Epithelial cell of prostate (primary cell): ENCODE results near the gene TIPARP.

ENCODE experiments used
- DNase-seq: peaks from one replicate; pipeline ENCODE4 v3.0.0-alpha.2; 2011; ENCODE audit warnings: low read depth, low spot score
- H3K27ac ChIP-seq: fragments of 450-650 bp; 2 replicates; pipeline ENCODE4 v1.5.1; 2017; ENCODE audit warnings: mild to moderate bottlenecking

Gene TIPARP, protein sequence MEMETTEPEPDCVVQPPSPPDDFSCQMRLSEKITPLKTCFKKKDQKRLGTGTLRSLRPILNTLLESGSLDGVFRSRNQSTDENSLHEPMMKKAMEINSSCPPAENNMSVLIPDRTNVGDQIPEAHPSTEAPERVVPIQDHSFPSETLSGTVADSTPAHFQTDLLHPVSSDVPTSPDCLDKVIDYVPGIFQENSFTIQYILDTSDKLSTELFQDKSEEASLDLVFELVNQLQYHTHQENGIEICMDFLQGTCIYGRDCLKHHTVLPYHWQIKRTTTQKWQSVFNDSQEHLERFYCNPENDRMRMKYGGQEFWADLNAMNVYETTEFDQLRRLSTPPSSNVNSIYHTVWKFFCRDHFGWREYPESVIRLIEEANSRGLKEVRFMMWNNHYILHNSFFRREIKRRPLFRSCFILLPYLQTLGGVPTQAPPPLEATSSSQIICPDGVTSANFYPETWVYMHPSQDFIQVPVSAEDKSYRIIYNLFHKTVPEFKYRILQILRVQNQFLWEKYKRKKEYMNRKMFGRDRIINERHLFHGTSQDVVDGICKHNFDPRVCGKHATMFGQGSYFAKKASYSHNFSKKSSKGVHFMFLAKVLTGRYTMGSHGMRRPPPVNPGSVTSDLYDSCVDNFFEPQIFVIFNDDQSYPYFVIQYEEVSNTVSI

DNA sequence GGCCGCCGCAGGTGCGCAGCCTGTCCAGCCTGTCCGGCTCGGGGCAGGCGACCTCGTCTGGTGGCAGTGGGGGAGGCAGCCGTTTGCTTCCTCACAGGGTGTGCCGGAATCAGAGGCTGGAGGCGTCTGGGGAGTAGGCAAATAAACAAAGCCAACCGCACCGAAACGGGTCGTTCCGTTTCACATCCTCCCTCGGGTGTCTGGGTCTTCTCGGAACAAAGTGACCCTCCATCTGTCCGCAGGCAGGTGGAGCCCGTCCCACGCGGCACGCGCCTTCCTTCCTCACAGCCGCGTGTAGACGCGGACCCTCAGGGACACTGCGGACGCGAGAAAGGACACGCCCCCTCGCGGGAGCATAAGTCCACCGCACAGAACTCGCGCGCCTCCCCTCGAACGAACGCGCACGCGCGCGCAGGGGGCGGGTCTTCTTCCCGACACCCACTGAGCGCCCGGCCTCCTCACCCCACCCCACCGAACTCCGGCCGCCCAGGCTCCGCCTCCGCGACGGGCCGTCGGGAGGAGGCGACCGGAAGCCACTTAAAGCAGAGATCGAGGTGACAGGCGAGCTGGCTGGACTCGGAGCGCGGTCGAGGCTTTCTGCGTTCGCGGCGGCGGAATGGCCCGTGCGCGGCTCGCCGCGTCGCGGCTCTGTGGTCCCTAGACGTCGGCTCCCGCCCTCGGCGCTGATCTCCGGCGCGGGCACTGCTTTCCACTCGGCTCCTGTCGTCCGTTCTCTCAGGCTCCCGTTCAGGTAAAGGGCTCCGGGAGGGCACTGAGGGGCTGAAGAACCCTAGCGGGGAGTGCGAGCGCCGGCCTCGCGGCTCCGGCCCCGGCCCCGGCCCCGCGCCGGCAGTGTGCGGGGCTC, at the start of gene TIPARP:
TIPARP (plus strand) TSS at position 545 of the 865 bp plus-strand sequence. CDS start 3,108 bp downstream, outside the sequence.
- peak within 1 kb of the TSS; percentile 89 for H3K27ac ChIP-seq
- DNase-seq: peak; percentile 85

DNA sequence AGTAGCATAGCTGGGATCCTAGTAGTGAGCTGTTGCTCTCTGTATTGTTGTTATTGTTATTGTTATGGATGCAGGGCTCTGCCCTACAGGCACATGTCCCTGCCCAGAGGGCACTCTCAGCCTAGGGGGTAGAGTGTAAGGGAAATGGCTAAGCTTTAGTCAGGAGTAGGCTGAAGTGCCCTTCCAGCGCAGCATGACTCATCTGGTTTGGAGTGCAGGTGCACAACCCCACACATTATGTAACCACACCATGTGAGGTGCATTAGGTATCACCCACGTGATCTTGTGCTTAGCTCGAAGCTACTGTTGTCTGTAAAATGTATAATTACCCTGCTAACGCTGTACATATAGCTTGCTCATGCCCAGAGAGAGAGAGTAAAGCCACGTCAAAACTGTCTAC, 48.3 kb upstream of the TIPARP start:
- no peak overlapping the region for H3K27ac ChIP-seq
- DNase-seq: peak; percentile 70

DNA sequence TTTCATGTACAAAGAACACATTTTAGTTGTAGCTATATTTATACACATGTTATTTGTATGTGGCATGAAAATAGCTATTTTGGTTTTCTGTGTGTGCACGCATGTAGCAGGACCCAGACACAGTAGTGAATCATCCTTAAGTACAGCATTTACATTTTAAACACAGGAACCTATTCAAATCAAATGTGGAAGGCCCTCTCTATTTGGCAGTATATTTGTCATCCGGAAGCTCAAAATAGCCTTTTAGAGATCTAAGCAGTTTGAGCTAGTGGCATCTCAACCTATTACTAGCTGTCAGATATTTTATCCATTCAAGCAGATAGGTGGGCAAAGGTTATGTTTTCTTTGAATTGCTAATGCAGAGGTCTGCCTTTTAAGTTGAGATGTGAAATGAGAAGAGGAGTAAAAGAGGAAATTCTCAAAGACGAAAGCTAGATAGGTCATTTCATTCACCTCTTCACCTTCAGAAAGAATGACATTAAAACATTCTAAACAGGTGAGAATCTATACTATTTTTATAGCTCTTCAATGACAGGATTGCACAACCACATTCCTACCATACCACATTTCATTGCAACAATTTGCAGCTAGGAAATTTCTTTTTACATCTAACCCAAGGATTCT, 46.3 kb upstream of the TIPARP start:
- no peak for DNase-seq
- no peak overlapping the region for H3K27ac ChIP-seq

DNA sequence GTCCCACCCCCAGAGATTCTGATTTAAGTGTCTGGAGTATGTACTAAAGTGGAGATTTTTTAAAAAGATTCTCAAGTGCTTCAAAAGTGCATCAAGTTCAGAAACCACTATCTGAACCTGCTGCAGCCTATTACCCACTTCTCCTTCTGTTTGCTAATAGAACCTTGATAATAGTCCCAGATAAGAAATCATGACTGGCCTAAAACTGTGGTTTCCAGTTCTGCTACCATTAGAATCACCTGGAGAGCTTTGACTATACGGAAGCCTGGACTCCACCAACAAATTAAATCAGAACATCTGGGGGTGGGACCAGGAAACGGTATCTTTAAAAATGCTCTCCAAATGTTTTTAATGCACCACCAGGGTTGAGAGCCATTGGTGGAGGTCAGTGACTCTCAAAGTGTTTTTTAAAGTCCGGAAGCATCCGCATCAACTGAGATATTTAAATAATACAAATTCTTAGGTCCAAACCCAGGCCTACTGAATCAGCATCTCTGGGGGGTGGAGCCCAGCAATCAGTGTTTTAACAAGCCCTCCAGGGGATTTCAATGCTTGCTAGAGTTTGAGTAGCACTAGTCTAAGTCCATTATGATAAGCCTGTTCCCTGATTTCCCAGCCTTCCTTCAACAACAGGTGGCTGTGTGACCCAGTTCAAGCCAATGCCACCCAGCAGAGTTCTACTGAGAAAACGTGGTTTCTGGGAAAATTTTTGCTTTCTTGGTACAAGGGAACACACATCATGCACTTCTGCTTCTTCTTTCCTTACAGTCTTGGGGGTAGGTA, 45.4 kb upstream of the TIPARP start:
- H3K27ac ChIP-seq: no peak overlapping the region
- no peak for DNase-seq

DNA sequence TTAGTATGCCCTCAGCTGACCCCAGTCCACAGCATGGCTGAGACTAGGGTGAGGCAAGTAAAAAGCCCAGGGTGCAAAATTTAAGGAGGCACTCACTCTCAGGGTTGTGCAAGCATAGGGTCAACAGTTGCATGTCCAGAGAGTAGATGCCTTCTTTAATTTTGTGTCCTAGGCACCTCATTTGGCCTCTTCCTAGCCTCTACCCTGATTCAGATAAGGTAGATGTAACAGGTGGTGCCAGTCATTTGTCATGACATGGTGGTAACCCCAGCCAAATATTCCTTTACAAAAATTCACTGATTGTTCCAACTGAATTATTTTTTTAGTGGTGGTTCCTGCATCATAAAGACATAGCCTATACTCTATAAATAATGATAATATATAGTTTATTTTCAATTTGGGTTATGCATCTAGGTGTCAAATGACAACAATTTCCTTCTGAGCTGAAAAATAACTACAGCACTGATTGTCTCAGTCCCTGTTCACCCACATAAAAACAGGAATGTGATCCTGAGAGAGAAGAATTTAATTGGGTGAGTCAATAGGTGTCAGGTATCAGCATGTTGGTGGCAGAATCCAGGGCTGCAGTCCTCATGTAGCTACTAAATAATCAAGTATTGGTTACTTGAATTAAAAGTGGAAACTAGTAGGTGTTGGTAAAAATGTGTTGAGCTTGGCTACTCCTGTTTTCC, 44.2 kb upstream of the TIPARP start:
- H3K27ac ChIP-seq: peak overlapping the region; percentile 39
- DNase-seq: no peak

DNA sequence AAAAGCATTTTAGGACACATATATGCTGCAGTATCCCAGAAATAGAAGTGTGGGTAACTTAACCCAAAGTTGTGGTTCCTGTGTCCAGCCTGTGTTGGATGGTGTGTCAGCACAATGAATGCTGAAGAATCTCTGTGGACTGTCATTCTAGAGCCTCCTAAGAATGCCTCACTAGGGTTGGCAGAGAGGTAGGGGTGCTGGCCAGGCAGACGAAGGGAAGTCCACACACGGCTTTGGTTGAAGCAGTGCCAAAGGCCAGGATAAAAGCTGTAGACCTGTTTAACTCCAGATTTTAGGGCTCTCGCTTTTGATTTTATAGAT, 43.7 kb upstream of the TIPARP start:
- no peak for DNase-seq
- peak overlapping the region; percentile 39 for H3K27ac ChIP-seq

DNA sequence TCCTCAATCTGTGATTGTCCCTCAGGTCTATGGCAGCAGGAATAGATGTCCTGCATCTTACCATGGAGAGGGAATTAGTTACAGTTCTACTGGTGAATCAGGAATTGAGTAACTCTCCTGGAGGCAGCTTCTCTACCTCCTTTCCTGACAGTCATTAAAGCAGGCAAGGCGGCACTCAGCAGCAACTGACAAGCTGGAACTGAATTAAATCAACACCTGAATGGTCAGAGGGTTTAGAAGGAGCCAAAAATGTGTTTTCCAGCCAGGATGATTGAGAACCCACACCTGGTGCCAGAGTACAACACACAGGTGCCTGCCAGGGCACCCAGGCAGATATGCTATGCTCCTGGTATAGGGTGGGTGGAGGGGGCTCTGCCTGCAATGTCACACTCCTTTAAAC, 43.1 kb upstream of the TIPARP start:
- H3K27ac ChIP-seq: peak overlapping the region; percentile 39
- DNase-seq: no peak

DNA sequence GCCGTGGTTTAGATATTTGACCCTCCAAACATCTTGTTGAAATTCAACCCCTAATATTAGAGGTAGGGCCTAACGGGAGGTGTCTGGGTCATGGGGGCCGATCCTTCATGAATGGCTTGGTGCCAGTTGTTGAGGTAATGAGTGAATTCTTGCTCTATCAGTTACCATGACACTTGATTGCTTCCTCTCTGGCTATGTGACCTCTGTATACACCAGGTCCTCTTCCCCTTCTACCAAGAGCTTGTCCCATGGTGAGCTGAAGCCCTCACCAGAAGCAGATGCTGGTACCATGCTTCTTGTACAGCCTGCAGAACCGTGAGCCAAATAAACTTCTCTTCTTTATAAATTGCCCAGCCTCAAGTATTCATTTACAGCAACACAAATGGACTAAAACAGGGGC, 41.8 kb upstream of the TIPARP start:
- no peak for DNase-seq
- no peak overlapping the region for H3K27ac ChIP-seq

DNA sequence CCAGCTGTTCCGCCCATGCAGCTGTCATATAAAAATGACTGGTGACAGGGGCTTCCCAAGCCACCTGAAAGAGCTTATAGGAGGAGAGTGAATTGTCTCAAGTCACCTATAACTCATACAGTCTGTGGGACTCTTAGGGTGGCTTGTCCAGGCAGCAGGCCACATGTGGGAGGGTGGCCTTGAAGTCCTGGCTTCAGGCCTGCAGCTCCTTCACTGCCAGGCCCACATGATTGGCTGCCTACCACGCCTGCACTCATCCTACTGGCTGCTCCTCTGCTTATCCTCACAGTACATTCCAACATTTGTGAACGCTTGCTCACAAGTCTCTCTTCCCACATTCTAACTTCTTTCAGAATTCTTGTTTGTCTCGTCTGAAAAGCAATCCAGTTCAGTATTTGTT, 41.1 kb upstream of the TIPARP start:
- no peak for DNase-seq
- no peak overlapping the region for H3K27ac ChIP-seq

DNA sequence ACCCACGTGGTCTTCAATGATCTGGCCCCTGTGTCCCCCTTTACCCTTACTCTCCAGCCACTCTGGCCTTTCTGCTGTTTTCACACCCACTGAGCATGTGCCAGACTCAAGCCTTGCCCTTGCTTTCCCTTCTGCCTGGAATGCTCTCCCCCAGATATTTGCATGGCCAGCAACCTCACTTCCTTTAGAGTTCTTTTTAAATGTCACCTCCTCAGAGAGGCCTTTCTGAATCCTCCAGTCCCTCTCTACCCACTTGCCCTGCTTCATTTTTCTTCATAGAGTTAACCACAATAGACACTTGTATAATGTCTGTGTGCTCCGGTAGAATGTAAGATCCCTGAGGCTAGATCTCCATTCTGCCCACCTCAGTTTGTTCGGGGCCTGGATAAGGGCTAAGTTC, 39.4 kb upstream of the TIPARP start:
- DNase-seq: no peak
- no peak overlapping the region for H3K27ac ChIP-seq

DNA sequence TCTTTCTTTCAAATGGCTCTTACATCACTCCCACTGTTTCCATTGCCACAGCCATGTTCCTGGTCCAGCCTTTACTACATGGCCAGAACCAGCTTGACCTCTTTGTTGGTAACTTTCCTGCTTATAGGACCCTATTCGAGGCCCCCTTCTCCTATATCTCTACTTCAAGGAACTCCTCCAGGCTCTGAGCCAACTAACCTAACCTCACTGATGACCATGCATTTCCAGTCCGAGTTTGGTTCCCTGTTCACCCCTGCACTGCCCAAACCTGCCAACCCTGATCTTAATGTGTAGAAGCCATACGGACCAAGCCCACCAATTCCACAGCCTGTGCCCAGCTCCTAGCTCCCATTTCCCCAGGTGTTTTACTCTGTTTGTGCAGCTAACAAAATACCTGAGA, 38.4 kb upstream of the TIPARP start:
- H3K27ac ChIP-seq: no peak overlapping the region
- DNase-seq: no peak

DNA sequence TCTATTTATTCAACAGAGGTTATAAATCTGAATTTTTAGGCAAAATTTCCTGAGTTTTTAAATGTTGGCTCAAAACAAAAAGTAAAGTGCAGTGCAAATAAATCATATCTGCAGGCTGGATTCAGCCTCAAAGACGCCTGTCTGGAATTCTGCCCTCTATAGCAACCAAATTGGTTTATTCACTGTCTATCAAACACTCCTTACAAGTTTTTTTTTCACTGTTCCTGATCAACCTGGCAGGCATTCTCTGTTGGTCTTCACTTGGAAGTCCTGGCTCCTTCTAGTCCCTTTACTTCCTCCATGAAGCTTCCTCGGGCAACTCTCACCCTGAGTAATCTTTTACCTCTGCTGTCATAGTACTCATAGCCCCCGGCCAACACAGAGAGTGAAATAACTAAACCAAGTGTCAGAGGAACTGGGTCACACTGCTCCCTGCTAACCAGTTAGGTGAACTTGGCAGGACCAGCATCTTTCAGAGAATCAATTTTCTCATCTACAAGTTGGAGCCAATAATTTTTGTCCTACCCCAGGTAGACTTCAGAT, 36.8 kb upstream of the TIPARP start:
- no peak for DNase-seq

DNA sequence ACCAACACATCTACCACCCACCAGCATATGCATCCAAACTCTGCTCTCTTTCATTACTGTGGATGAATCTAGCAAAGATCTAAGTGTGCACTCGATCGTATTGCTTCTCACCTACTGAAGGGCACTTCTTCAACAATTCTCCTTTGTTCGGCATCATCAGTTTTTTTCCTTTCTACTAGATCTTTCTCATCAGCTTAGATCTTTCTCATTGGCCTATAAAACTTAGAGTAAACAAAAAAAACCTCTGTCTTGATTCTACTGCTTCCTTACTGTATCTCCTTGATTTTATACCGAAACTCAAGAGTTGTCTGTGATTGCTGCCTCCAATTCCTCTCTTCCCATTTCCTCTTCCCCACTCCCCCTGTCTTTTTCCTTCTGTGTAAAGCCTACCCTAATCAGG, 36.1 kb upstream of the TIPARP start:
- DNase-seq: no peak
- H3K27ac ChIP-seq: no peak overlapping the region

More for the DNA sequence above, 36.8 kb upstream of the TIPARP start:
- no peak overlapping the region for H3K27ac ChIP-seq

DNA sequence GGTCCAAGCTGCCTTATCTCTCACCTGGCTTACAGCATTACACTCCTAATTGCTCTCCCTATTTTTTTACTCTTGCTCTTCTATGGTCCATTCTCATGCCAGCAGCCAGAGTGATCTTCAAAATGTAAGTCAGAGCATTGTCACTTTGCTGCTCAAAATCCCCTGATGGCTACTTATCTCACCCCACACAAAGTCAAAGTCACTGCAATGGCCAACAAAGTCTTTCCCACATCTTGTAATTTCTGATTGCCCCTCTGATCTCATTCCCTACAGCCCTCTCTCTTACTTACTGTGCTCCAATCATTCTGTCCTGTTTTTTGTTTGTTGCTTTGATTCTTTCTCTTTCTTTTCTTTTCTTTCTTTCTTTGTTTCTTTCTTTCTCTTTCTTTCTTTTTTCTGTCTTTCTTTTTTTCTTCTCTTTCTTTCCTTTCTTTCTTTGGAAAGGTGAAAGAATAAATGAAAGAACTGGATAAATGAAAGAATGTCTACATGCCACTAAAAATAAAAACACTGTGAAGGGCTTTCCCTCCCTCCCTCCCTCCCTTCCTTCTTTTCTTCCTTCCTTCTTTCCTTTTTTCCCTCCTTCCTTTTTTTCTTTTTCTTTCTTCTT, 34.9 kb upstream of the TIPARP start:
- DNase-seq: no peak
- no peak overlapping the region for H3K27ac ChIP-seq

DNA sequence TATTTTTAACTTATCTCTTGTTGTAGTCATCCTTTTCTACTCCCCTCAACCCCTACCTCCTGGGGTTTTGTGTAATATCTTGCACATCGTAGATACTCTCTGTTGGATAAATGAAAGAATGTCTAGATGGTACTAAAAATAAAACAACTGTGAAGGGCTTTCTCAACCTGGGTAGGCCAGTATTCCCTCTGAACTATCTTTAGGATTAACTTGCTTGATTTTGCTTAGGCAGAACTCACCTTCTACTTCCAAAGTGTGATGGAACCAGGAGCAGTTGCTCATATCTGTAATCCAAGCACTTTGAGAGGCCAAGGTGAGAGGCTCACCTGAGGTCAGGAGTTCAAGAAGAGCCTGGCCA, 32.8 kb upstream of the TIPARP start:
- no peak overlapping the region for H3K27ac ChIP-seq
- DNase-seq: no peak

DNA sequence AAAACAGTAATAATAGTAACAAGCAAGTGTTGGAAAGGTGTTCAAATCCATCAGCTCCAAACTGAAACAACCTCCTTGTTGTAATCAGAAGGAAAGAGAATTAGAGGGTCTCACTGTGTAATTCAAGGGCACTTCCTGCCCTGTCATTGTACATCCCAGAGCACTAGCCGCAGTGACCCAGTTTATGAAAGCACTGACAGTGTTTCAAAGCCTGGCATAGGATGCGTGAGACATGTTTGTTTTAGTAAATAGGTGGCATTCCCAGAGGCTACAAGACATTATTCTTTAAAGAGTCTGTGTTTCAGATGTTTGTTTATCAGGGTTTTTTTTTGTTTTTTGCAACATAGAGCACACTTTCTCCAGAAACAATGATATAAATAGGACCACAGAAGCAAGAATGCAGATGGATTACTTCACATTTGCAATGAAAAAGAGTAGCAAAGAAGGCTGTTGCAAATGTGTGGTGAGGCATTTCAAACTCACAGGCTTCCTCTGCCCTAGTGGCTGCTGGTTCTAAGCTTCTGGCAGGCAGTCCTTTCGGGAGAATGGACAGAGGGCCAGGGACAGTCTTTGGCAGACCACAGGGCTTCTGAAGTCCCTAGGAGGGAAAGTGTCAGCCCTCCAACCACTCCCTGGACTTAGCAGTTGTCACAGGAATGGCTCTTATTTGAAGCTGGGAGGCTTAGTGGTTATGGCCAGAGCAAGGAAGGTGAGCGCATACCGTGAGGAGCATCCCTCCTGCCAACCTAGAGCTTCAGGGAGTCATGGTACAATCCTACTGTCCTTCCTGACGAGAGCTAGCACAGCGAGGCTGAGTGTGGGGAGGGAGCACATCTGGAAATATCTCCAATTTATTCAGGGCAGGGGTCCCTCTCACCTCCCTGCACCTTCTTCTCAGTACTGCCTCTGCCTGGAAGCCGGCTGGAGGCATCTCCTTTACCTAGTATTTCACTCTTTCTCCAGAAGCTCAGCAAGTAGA, 31.4 kb upstream of the TIPARP start:
- DNase-seq: no peak
- H3K27ac ChIP-seq: no peak overlapping the region

DNA sequence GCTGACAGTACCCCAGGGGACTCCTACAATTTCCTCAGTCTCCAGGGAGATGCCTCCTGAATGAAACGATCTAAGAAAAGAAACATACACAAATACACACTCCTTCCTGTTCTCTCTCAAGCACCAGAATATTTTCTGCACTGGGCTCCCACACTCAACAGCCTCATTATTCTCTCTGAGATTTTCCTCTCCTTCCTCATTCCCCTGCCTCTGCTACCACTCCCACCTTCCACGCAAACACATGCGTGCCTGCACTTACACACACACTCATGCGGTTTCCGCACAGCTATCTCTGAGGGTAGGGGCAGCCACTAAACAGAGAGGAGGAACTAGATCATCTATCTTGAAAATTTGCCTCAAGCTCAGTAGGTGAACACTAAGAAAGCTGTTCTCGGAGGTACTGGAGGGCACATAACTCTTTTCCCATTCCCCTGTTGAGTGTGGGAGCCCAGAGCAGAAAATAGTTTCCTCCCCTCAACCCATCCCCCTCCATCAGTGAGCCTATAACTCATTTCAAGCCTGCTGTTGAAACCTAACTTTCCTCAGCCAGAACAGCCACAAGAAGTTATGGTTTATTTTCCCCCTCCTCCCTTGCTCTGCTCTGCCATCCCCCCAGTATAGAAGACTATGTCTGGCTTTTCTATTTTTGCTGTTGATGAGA, 30.5 kb upstream of the TIPARP start:
- no peak for DNase-seq
- H3K27ac ChIP-seq: no peak overlapping the region
